Common myeloid progenitor, CD34-positive (primary cell): Measurements from ENCODE around the gene OSBPL9.

Experiments used
- CTCF ChIA-PET: fragments of 350-600 bp; sonication (Branson Sonifier 250); formaldehyde crosslinking; loops from one replicate; lab custom pipeline; 2021; ENCODE audit warnings: antibody characterized with exemption; lab: Charles Lee
- POLR2A ChIA-PET: fragments of 350-600 bp; sonication (Branson Sonifier 250); formaldehyde crosslinking; loops from one replicate; lab custom pipeline; 2021; ENCODE audit warnings: antibody characterized with exemption; lab: Charles Lee
- DNase-seq, 3 donors: peaks; one replicate each; pipeline versions ENCODE4 v3.0.0 to v3.0.0-alpha.2; 2013
- H3K27ac ChIP-seq, 2 experiments: 1 replicate in 1 of 2; 2 replicates in 1 of 2; pipeline ENCODE4 v1.7.0; 2013; ENCODE audit warnings: inconsistent platforms in 2 of 2, low read length in 2 of 2, mild to moderate bottlenecking in 2 of 2, low read depth in 1 of 2, moderate library complexity in 1 of 2; ENCODE audit not compliant: severe bottlenecking in 2 of 2, insufficient read depth in 1 of 2, poor library complexity in 1 of 2
- H3K27me3 ChIP-seq, 5 experiments: replicated peaks in 2 of 5; 1 replicate in 3 of 5; 2 replicates in 2 of 5; pipeline versions ENCODE4 v1.6.1 to v1.7.0; 2013; ENCODE audit warnings: low read length in 4 of 5, mild to moderate bottlenecking in 2 of 5, moderate library complexity in 2 of 5, inconsistent platforms in 1 of 5; ENCODE audit not compliant: insufficient read depth in 5 of 5, control insufficient read depth in 4 of 5
- H3K36me3 ChIP-seq, 4 experiments: 1 replicate in 2 of 4; 2 replicates in 2 of 4; pipeline versions ENCODE4 v1.6.1 to v1.7.0; 2013; ENCODE audit warnings: low read length in 3 of 4, control low read depth in 1 of 4, mild to moderate bottlenecking in 1 of 4; ENCODE audit not compliant: control insufficient read depth in 4 of 4, insufficient read depth in 4 of 4
- H3K4me1 ChIP-seq, 4 experiments: 1 replicate in 3 of 4; 2 replicates in 1 of 4; pipeline versions ENCODE4 v1.6.1 to v1.7.1; 2013; ENCODE audit warnings: low read length in 3 of 4, mild to moderate bottlenecking in 3 of 4, control low read depth in 1 of 4, inconsistent platforms in 1 of 4, moderate library complexity in 1 of 4; ENCODE audit not compliant: control insufficient read depth in 4 of 4, insufficient read depth in 4 of 4; ENCODE audit errors: control extremely low read depth in 1 of 4
- H3K4me3 ChIP-seq, 7 experiments: 1 replicate in 4 of 7; 2 replicates in 3 of 7; pipeline versions ENCODE4 v1.5.1 to v1.7.0; 2013; ENCODE audit warnings: mild to moderate bottlenecking in 7 of 7, low read length in 6 of 7, moderate library complexity in 6 of 7, inconsistent platforms in 2 of 7, low read depth in 2 of 7, control low read depth in 1 of 7; ENCODE audit not compliant: insufficient read depth in 4 of 7, control insufficient read depth in 1 of 7; ENCODE audit errors: extremely low read depth in 1 of 7
- H3K9me3 ChIP-seq, 5 experiments: 1 replicate in 4 of 5; 2 replicates in 1 of 5; pipeline versions ENCODE4 v1.6.1 to v1.7.1; 2013; ENCODE audit warnings: low read length in 4 of 5, mild to moderate bottlenecking in 2 of 5, inconsistent platforms in 1 of 5, low read depth in 1 of 5, moderate library complexity in 1 of 5; ENCODE audit not compliant: control insufficient read depth in 4 of 5, insufficient read depth in 2 of 5; ENCODE audit errors: control extremely low read depth in 1 of 5
- WGBS: methylation state at CpG from one replicate; pipeline ENCODE4 v1.1.5; 2013; ENCODE audit not compliant: insufficient coverage; 5-methylcytosine and 5-hydroxymethylcytosine counted together

Gene OSBPL9

GRCh38 chr1:51833700-51834099, 216.8 kb downstream of the OSBPL9 start:
- Histone ChIP-seq H3K27me3 (no peaks in the 10 kb centered on the region), H3K4me3 (no peak overlapping the region), H3K27ac (no peak overlapping the region), H3K9me3 (peaks cover 0 to 13% (median 3%) of the 10 kb centered on the region in 5 experiments), H3K4me1 (no peaks in the 10 kb centered on the region), H3K36me3 (peaks cover 7 to 53% (median 32%) of the 10 kb centered on the region in 4 experiments)
- DNase-seq: no peak
- CTCF ChIA-PET: interaction anchor here (1.0 kb wide), 1 partner anchor 9 kb away, joined by 5 read pairs; no protein-coding TSS in a partner anchor
- 100% methylated on average over 1 of the region's 2 CpGs for WGBS
- POLR2A ChIA-PET: interaction anchor here (0.6 kb wide), 1 partner anchor 79 kb away, joined by 3 read pairs; no protein-coding TSS in a partner anchor

- DNase-seq: no peak
- Histone ChIP-seq H3K4me3 (no peak overlapping the region), H3K27me3 (no peaks in the 10 kb centered on the region), H3K9me3 (no peaks in the 10 kb centered on the region), H3K36me3 (peaks cover 4 to 43% (median 25%) of the 10 kb centered on the region in 4 experiments), H3K4me1 (no peaks in the 10 kb centered on the region), H3K27ac (no peak overlapping the region)
- POLR2A ChIA-PET: interaction anchor here (0.6 kb wide), 1 partner anchor 30 kb away, joined by 4 read pairs; no protein-coding TSS in a partner anchor
- no CpG with 5 or more reads among the region's 1 CpG for WGBS
- CTCF ChIA-PET: no interaction called here
Measured at GRCh38 chr1:51837243-51837642, 220.4 kb downstream of the OSBPL9 start.
